B cell (primary cell): ENCODE results near the gene GPRASP1. TPM values are rescaled to one million over a fixed set of nuclear protein-coding genes. Genes with fewer than 3 reads are reported as not detected.
A peak's percentile ranks its signal among the peaks of the same experiment; 100 is the strongest.

Experiments used
- ATAC-seq: fragments of 200-7000 bp; cut with Tn5 transposase; one replicate; pipeline ENCODE4 v1.10.0; 2021; ENCODE audit warnings: low read depth, mild to moderate bottlenecking, moderate number of reproducible peaks, moderate library complexity
- CTCF ChIA-PET: fragments of 350-600 bp; sonication (Branson Sonifier 250); formaldehyde crosslinking; loops from one replicate; lab custom pipeline; 2021; ENCODE audit warnings: antibody characterized with exemption, inconsistent platforms; lab: Charles Lee
- POLR2A ChIA-PET: fragments of 350-600 bp; sonication (Branson Sonifier 250); formaldehyde crosslinking; loops from one replicate; lab custom pipeline; 2021; ENCODE audit warnings: antibody characterized with exemption; lab: Charles Lee
- DNase-seq: peaks from one replicate; pipeline ENCODE4 v3.0.0; 2013
- H2AFZ ChIP-seq: 2 replicates; pipeline ENCODE4 v1.6.1; 2012; ENCODE audit warnings: mild to moderate bottlenecking, low read depth, low read length; ENCODE audit not compliant: insufficient read depth, poor library complexity, severe bottlenecking
- H3K27ac ChIP-seq, 2 donors: 1 replicate in 1 of 2; 2 replicates in 1 of 2; pipeline ENCODE4 v1.5.1; 2012 to 2013; ENCODE audit warnings: low read length in 2 of 2, mild to moderate bottlenecking in 2 of 2, moderate library complexity in 1 of 2
- H3K27me3 ChIP-seq, 4 experiments: fragments of 200-600 bp in 1 of 4; sonication (generic) in 1 of 4; replicated peaks in 1 of 4; 1 replicate in 2 of 4; 2 replicates in 2 of 4; pipeline versions ENCODE4 v1.6.1 to v1.7.0; 2013 to 2016; ENCODE audit warnings: low read length in 3 of 4, mild to moderate bottlenecking in 2 of 4, mixed read lengths in 1 of 4, moderate library complexity in 1 of 4; ENCODE audit not compliant: insufficient read depth in 4 of 4, control insufficient read depth in 3 of 4; ENCODE audit errors: control extremely low read depth in 1 of 4
- H3K36me3 ChIP-seq, 2 experiments: replicated peaks in 1 of 2; 1 replicate in 1 of 2; 2 replicates in 1 of 2; pipeline versions ENCODE4 v1.6.1 to v1.7.1; 2013; ENCODE audit warnings: low read length in 1 of 2; ENCODE audit not compliant: insufficient read depth in 2 of 2, control insufficient read depth in 1 of 2; ENCODE audit errors: control extremely low read depth in 1 of 2, extremely low read depth in 1 of 2
- H3K4me1 ChIP-seq, 2 donors: fragments of 200-600 bp in 1 of 2; sonication (generic) in 1 of 2; 1 replicate in 1 of 2; 2 replicates in 1 of 2; pipeline versions ENCODE4 v1.5.1 to v1.6.1; 2013 to 2017; ENCODE audit warnings: low read length in 2 of 2; ENCODE audit not compliant: control insufficient read depth in 2 of 2, insufficient read depth in 2 of 2
- H3K4me2 ChIP-seq: replicated peaks from 2 replicates; pipeline ENCODE3; 2012; ENCODE audit warnings: mild to moderate bottlenecking, low read depth, low read length; ENCODE audit not compliant: poor library complexity, severe bottlenecking
- H3K4me3 ChIP-seq, 5 experiments: fragments of 200-600 bp in 1 of 5; sonication (generic) in 1 of 5; 1 replicate in 3 of 5; 2 replicates in 2 of 5; pipeline versions ENCODE4 v1.5.1 to v1.7.0; 2011 to 2016; ENCODE audit warnings: low read length in 4 of 5, mild to moderate bottlenecking in 4 of 5, low read depth in 2 of 5, control low read depth in 1 of 5, moderate library complexity in 1 of 5; ENCODE audit not compliant: insufficient read depth in 1 of 5; ENCODE audit errors: control extremely low read depth in 1 of 5, extremely low read depth in 1 of 5
- H3K79me2 ChIP-seq: fragments of 200-600 bp; sonication (generic); one replicate; pipeline ENCODE4 v1.6.0; 2016; ENCODE audit warnings: low read length; ENCODE audit not compliant: control insufficient read depth, insufficient read depth
- H3K9ac ChIP-seq: fragments of 200-600 bp; sonication (generic); 2 replicates; pipeline ENCODE4 v1.6.1; 2017; ENCODE audit warnings: mild to moderate bottlenecking, low read length, moderate library complexity
- H3K9me3 ChIP-seq, 3 donors: one replicate each; pipeline versions ENCODE4 v1.6.1 to v1.7.1; 2013; ENCODE audit warnings: low read length in 2 of 3; ENCODE audit not compliant: control insufficient read depth in 2 of 3, insufficient read depth in 1 of 3; ENCODE audit errors: control extremely low read depth in 1 of 3
- H4K20me1 ChIP-seq: 2 replicates; pipeline ENCODE4 v1.6.0; 2012; ENCODE audit warnings: mild to moderate bottlenecking, low read length; ENCODE audit not compliant: insufficient read depth, control insufficient read depth, poor library complexity, severe bottlenecking
- H3K27ac Mint-ChIP-seq: one replicate; pipeline ENCODE4 v1.8.0; 2021; ENCODE audit warnings: mixed read lengths
- H3K27me3 Mint-ChIP-seq: one replicate; pipeline ENCODE4 v1.8.0; 2021; ENCODE audit warnings: mixed read lengths
- H3K4me1 Mint-ChIP-seq: one replicate; pipeline ENCODE4 v1.8.0; 2021; ENCODE audit warnings: mixed read lengths
- H3K4me3 Mint-ChIP-seq: one replicate; pipeline ENCODE4 v1.8.0; 2021; ENCODE audit warnings: mixed read lengths
- H3K9me3 Mint-ChIP-seq: one replicate; pipeline ENCODE4 v1.8.0; 2022; ENCODE audit warnings: mixed read lengths; ENCODE audit not compliant: insufficient read depth
- EZH2 ChIP-seq: IDR thresholded peaks from 2 replicates; pipeline ENCODE4 v1.6.1; 2012; ENCODE audit warnings: borderline replicate concordance, low read depth, mild to moderate bottlenecking, moderate library complexity, low read length; ENCODE audit not compliant: insufficient read depth, poor library complexity, severe bottlenecking
- WGBS: methylation state at CpG from one replicate; pipeline ENCODE4 v1.1.5; 2013; ENCODE audit warnings: missing lambda C conversion rate; ENCODE audit not compliant: insufficient coverage; 5-methylcytosine and 5-hydroxymethylcytosine counted together
- intact Hi-C: fragments of 100-400 bp; cut with micrococcal nuclease; formaldehyde crosslinking; loops from one replicate; pipeline ENCODE4 v1.10.0; 2022
- polyA plus RNA-seq: library from polyadenylated mRNA; depleted of rRNA; stranded (reverse); fragments of >200 nt; gene quantifications from 2 replicates; pipeline ENCODE4 v1.2.3, GENCODE V29; 2012
- total RNA-seq, 2 donors: library from RNA; stranded (reverse); fragments of 120-200 nt in 1 of 2; gene quantifications; 1 replicate in 1 of 2; 2 replicates in 1 of 2; pipeline versions ENCODE4 v1.2.3 to v1.2.4, GENCODE V29; 2013 to 2022
- TF ChIP-seq, protein P1 (sequence below): fragments of 200-600 bp; IDR thresholded peaks from one replicate; pipeline ENCODE4 v1.8.0; 2022; ENCODE audit warnings: antibody characterized with exemption, mild to moderate bottlenecking

Gene GPRASP1
- total and polyA plus RNA-seq, 2 donors (not counting 1 experiment from before 2014, with no cell fraction given), result 6.3 to 22.3 TPM

DNA sequence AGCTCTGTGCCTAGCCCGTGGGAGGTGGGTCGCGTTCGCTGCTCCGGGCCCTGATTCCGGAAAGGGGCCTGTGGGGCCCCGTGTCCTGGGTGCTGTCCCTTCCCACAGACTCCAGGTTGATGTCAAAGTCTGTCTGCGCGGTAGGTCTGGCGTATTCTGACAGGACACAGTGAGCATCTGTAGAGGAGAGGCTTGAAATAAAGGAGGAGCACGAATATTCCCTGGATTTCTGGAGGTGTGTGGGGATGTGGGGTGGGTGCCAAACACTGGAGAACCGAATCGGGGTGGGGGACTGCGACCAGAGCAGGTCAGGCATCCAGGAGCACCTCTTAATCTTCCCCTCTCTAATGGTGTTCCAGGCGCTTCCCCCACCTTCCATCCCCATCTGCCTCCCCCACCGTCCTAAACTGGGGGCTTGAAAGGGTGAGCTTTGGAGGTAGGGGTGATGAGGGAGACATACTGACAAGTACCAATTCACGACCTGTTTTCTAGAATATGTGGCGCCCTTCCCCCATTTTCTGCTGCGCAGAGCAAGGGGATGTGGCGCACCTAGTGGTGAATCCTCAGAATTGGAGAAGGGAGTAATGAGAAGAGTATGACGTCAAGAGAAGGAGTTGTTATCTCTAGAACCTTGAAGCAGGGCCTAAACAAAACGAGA lies 877 bp downstream of the GPRASP1 start:
- Mint-ChIP-seq H3K27ac (peak overlapping the region; percentile 89), H3K4me1 (peaks cover 16% of the 10 kb centered on the region), H3K27me3 (no peaks in the 10 kb centered on the region), H3K4me3 (peak overlapping the region; percentile 87), H3K9me3 (no peaks in the 10 kb centered on the region)
- Histone ChIP-seq H3K27ac (peak overlapping the region; percentile 34 to 51), H3K27me3 (no peaks in the 10 kb centered on the region), H3K36me3 (no peaks in the 10 kb centered on the region), H3K4me2 (peak overlapping the region; percentile 83), H2AFZ (peak overlapping the region; percentile 79), H3K79me2 (no peaks in the 10 kb centered on the region), H4K20me1 (no peaks in the 10 kb centered on the region), H3K9me3 (no peaks in the 10 kb centered on the region), H3K4me1 (no peaks in the 10 kb centered on the region), H3K9ac (peak overlapping the region; percentile 76), H3K4me3 (peak overlapping the region; percentile 16 to 71 (median 64))
- intact Hi-C loops, result loop anchor here (5.0 to 10.0 kb wide), 2 partner anchors 717 to 1245 kb away; partner anchors contain the start of genes GLA, HNRNPH2 and ZMAT1
- CTCF ChIA-PET, result no interaction called here
- POLR2A ChIA-PET, result no interaction called here
- ATAC-seq (peak; percentile 57), DNase-seq (peak; percentile 62)
- whole genome bisulfite sequencing, result 7% methylated on average over 7 of the region's 22 CpGs
- no peak for TF ChIP-seq EZH2
- TF ChIP-seq, protein P1, sequence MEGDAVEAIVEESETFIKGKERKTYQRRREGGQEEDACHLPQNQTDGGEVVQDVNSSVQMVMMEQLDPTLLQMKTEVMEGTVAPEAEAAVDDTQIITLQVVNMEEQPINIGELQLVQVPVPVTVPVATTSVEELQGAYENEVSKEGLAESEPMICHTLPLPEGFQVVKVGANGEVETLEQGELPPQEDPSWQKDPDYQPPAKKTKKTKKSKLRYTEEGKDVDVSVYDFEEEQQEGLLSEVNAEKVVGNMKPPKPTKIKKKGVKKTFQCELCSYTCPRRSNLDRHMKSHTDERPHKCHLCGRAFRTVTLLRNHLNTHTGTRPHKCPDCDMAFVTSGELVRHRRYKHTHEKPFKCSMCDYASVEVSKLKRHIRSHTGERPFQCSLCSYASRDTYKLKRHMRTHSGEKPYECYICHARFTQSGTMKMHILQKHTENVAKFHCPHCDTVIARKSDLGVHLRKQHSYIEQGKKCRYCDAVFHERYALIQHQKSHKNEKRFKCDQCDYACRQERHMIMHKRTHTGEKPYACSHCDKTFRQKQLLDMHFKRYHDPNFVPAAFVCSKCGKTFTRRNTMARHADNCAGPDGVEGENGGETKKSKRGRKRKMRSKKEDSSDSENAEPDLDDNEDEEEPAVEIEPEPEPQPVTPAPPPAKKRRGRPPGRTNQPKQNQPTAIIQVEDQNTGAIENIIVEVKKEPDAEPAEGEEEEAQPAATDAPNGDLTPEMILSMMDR, result peak; percentile 37

DNA sequence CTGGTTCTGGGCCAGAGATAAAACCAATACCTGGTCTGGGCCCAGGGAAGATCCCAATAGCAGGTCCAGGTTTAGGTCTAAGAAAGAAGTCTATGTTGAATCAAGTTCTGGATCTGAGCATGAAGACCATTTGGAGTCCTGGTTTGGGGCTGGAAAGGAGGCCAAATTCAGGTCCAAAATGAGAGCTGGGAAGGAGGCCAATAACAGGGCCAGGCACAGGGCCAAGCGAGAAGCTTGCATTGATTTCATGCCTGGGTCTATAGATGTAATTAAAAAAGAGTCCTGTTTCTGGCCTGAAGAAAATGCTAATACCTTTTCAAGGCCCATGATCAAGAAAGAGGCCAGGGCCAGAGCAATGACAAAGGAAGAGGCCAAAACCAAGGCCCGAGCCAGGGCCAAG lies 3.4 kb downstream of the GPRASP1 start:
- Histone ChIP-seq H3K4me3 (no peak overlapping the region), H3K4me2 (no peak overlapping the region), H3K27ac (no peak overlapping the region), H4K20me1 (no peaks in the 10 kb centered on the region), H3K9me3 (no peaks in the 10 kb centered on the region), H3K9ac (no peak overlapping the region), H3K4me1 (no peaks in the 10 kb centered on the region), H3K79me2 (no peaks in the 10 kb centered on the region), H3K36me3 (no peaks in the 10 kb centered on the region), H2AFZ (no peak overlapping the region), H3K27me3 (no peaks in the 10 kb centered on the region)
- DNase-seq, result no peak
- intact Hi-C loops, result loop anchor here (5.0 to 10.0 kb wide), 3 partner anchors 113 to 1247 kb away; partner anchors contain the start of genes GLA, HNRNPH2 and ZMAT1
- H3K27me3 Mint-ChIP-seq, result no peaks in the 10 kb centered on the region
- peaks cover 23% of the 10 kb centered on the region for H3K4me1 Mint-ChIP-seq
- H3K9me3 Mint-ChIP-seq, result no peaks in the 10 kb centered on the region
- no peak for TF ChIP-seq EZH2
- TF ChIP-seq, protein P1, result no peak
- ChIA-PET POLR2A (no interaction called here), CTCF (no interaction called here)
- 95% methylated on average over 2 of the region's 2 CpGs for WGBS
- ATAC-seq, result no peak
- no peak overlapping the region for H3K4me3 Mint-ChIP-seq
- no peak overlapping the region for H3K27ac Mint-ChIP-seq
